K562 (cell line): ENCODE results near the gene VSIG4. TPM values are rescaled to one million over a fixed set of nuclear protein-coding genes. Genes with fewer than 3 reads are reported as not detected.

Source experiments
- ETS2 ChIP-seq: IDR thresholded peaks from 2 replicates; pipeline ENCODE4 v1.6.1; 2016; ENCODE audit warnings: borderline replicate concordance, missing genetic modification characterization, mild to moderate bottlenecking, moderate library complexity, missing compliant biosample characterization; ENCODE audit not compliant: poor library complexity, severe bottlenecking
- polyA plus RNA-seq, 8 experiments: library from polyadenylated mRNA; depleted of rRNA in 4 of 8; stranded (reverse) in 5 of 8; unstranded in 3 of 8; fragments of >200 nt; fragmentation: Nextera tagmentation in 2 of 8; fragmentation: Illumina TruSeq in 1 of 8; extraction: Ambion mirVana in 2 of 8; extraction: Trizol in 1 of 8; gene quantifications; 2 replicates each; pipeline versions ENCODE4 v1.2.1 to v1.2.3, GENCODE V29; 2011 to 2014; ENCODE audit warnings: inconsistent platforms in 1 of 8, missing spikeins in 1 of 8
- total RNA-seq, 7 experiments: library from RNA; depleted of rRNA in 6 of 7; stranded (reverse); fragments of >200 nt in 6 of 7; fragmentation: Illumina TruSeq in 2 of 7; extraction: Trizol in 2 of 7; gene quantifications; 2 replicates each; pipeline versions ENCODE4 v1.2.1 to v1.2.3, GENCODE V29; 2011 to 2021; ENCODE audit warnings: low replicate concordance in 1 of 7
- TF ChIP-seq, protein P1 (sequence below), 2 experiments: fragments of 450-650 bp in 1 of 2; sonication (generic) in 1 of 2; formaldehyde crosslinking in 1 of 2; IDR thresholded peaks; 2 replicates each; pipeline versions ENCODE4 v1.7.1 to v1.9.0; 2016 to 2022; ENCODE audit warnings: inconsistent platforms in 1 of 2, mild to moderate bottlenecking in 1 of 2, missing genetic modification reagents in 1 of 2

Gene VSIG4
- total and polyA plus RNA-seq, 9 of the 15 experiments (the other 6 are each of a cell fraction or from before 2014, with no cell fraction given) = 0.22 to 1.6 (median 0.46) TPM; not detected in 1

DNA sequence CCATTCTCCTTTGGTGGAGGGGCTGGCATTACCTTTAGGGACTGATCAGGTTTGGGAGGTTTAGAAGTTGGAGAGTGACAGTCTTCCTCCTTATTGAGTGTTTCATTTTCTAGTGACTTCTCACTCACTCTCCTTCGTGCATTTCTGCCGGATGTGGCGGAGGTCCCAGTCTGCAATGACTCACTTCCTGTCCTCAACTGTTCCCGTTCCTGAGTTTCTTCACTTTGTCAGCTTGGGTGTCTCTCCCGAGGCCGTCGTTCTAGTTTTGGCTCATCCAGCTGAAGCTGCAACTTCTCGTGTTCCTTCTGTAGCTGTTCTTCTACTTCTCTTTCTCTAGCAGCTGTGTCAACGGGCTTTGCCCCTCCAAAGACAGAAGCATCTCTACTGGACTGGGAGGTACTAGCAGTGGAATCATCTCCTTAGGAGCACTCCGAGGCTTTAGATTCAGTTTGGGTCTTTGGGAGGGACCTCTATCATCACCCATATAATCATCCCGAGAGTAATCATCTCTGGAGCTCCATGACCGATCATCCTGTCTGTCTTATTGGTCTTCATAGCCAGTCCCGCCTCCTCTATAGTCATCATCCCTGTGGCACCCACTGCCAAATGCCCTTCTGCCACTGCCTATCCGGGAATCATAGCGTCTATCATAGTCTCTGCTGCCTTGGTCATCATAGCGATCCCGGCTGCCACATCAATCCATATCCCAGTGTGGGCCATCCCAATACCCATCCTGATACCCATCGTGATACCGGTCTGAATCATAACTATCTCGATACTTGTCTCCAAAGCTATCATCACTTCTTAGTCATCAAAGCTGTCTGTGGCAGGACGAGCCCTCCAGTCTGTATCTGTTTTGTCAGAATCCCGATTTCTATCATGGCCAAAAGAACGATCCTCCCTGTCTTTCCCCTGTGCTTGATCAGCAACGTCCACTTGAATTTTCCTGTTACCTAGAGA lies 35.3 kb upstream of the VSIG4 start (continued):
- TF ChIP-seq ETS2 = no peak
- TF ChIP-seq, protein P1, sequence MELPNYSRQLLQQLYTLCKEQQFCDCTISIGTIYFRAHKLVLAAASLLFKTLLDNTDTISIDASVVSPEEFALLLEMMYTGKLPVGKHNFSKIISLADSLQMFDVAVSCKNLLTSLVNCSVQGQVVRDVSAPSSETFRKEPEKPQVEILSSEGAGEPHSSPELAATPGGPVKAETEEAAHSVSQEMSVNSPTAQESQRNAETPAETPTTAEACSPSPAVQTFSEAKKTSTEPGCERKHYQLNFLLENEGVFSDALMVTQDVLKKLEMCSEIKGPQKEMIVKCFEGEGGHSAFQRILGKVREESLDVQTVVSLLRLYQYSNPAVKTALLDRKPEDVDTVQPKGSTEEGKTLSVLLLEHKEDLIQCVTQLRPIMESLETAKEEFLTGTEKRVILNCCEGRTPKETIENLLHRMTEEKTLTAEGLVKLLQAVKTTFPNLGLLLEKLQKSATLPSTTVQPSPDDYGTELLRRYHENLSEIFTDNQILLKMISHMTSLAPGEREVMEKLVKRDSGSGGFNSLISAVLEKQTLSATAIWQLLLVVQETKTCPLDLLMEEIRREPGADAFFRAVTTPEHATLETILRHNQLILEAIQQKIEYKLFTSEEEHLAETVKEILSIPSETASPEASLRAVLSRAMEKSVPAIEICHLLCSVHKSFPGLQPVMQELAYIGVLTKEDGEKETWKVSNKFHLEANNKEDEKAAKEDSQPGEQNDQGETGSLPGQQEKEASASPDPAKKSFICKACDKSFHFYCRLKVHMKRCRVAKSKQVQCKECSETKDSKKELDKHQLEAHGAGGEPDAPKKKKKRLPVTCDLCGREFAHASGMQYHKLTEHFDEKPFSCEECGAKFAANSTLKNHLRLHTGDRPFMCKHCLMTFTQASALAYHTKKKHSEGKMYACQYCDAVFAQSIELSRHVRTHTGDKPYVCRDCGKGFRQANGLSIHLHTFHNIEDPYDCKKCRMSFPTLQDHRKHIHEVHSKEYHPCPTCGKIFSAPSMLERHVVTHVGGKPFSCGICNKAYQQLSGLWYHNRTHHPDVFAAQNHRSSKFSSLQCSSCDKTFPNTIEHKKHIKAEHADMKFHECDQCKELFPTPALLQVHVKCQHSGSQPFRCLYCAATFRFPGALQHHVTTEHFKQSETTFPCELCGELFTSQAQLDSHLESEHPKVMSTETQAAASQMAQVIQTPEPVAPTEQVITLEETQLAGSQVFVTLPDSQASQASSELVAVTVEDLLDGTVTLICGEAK (IDR thresholded peaks at IDR 0.05) = peak; percentile 67; the same call in 1 of the 2 replicates
- TF ChIP-seq, protein P1 (CRISPR knock-in tag; IDR thresholded peaks at IDR 0.05) = no peak
